Dendritic cell treated with granulocyte-macrophage colony-stimulating factor and Interleukin-4, amounts not matched to agents 40 ng/mL and 50 ng/mL, for 4 days (primary cell): Measurements from ENCODE around the gene PRDM4.

Source experiments
- H3K27ac Mint-ChIP-seq: one replicate; pipeline ENCODE4 v1.8.0; 2022; ENCODE audit warnings: mild to moderate bottlenecking, mixed read lengths
- H3K27me3 Mint-ChIP-seq: one replicate; pipeline ENCODE4 v1.8.0; 2022; ENCODE audit warnings: mild to moderate bottlenecking, mixed read lengths
- H3K36me3 Mint-ChIP-seq: one replicate; pipeline ENCODE4 v1.8.0; 2022; ENCODE audit warnings: low read depth, mixed read lengths
- H3K4me1 Mint-ChIP-seq: one replicate; pipeline ENCODE4 v1.8.0; 2022; ENCODE audit warnings: low read depth, mixed read lengths
- H3K4me3 Mint-ChIP-seq: one replicate; pipeline ENCODE4 v1.8.0; 2022; ENCODE audit warnings: mild to moderate bottlenecking, moderate library complexity, mixed read lengths
- H3K9me3 Mint-ChIP-seq: one replicate; pipeline ENCODE4 v1.8.0; 2022; ENCODE audit warnings: mixed read lengths
- intact Hi-C: fragments of 100-400 bp; cut with micrococcal nuclease; formaldehyde crosslinking; loops from one replicate; pipeline ENCODE4 v1.15.0; 2022

Gene PRDM4

GRCh38 chr12:107760809-107761501 is at the start of gene PRDM4:
Gene PRDM4, minus strand, starts transcription at chr12:107761137. Its CDS starts 622 bp downstream, at chr12:107760515.
- peaks cover 8% of the 10 kb centered on the region for H3K27me3 Mint-ChIP-seq
- no peaks in the 10 kb centered on the region for H3K9me3 Mint-ChIP-seq
- H3K4me1 Mint-ChIP-seq, result peaks cover 26% of the 10 kb centered on the region
- intact Hi-C loops, result loop anchor here (1.0 to 2.0 kb wide), 2 partner anchors 18 to 124 kb away; no protein-coding TSS in a partner anchor
- H3K4me3 Mint-ChIP-seq, result peak within 1 kb of the TSS; percentile 88
- peaks cover 22% of the 10 kb centered on the region for H3K36me3 Mint-ChIP-seq
- H3K27ac Mint-ChIP-seq, result peak within 1 kb of the TSS; percentile 82

- no peaks in the 10 kb centered on the region for H3K9me3 Mint-ChIP-seq
- H3K4me1 Mint-ChIP-seq, result peaks cover 8% of the 10 kb centered on the region
- H3K27me3 Mint-ChIP-seq, result peaks cover 12% of the 10 kb centered on the region
- peak overlapping the region; percentile 4 for H3K27ac Mint-ChIP-seq
- H3K36me3 Mint-ChIP-seq, result no peaks in the 10 kb centered on the region
- H3K4me3 Mint-ChIP-seq, result no peak overlapping the region
- intact Hi-C loops, result no loop called here
Measured at GRCh38 chr12:107807471-107808150, 46.7 kb upstream of the PRDM4 start.

- H3K27me3 Mint-ChIP-seq, result peaks cover 11% of the 10 kb centered on the region
- no peaks in the 10 kb centered on the region for H3K9me3 Mint-ChIP-seq
- H3K36me3 Mint-ChIP-seq, result no peaks in the 10 kb centered on the region
- peak overlapping the region; percentile 4 for H3K27ac Mint-ChIP-seq
- H3K4me1 Mint-ChIP-seq, result peaks cover 14% of the 10 kb centered on the region
- no peak overlapping the region for H3K4me3 Mint-ChIP-seq
- intact Hi-C loops, result no loop called here
Measured at GRCh38 chr12:107805488-107806180, 44.7 kb upstream of the PRDM4 start.

GRCh38 chr12:107803092-107803491 is 42.2 kb upstream of the PRDM4 start:
- Mint-ChIP-seq H3K36me3 (no peaks in the 10 kb centered on the region), H3K4me3 (no peak overlapping the region), H3K27ac (no peak overlapping the region), H3K4me1 (peaks cover 7% of the 10 kb centered on the region), H3K27me3 (peaks cover 8% of the 10 kb centered on the region), H3K9me3 (no peaks in the 10 kb centered on the region)
- intact Hi-C loops, result no loop called here

- peaks cover 7% of the 10 kb centered on the region for H3K27me3 Mint-ChIP-seq
- H3K9me3 Mint-ChIP-seq, result no peaks in the 10 kb centered on the region
- no peak overlapping the region for H3K4me3 Mint-ChIP-seq
- H3K36me3 Mint-ChIP-seq, result no peaks in the 10 kb centered on the region
- intact Hi-C loops, result no loop called here
- peaks cover 7% of the 10 kb centered on the region for H3K4me1 Mint-ChIP-seq
- no peak overlapping the region for H3K27ac Mint-ChIP-seq
Measured at GRCh38 chr12:107801150-107801549, 40.2 kb upstream of the PRDM4 start.

- Mint-ChIP-seq H3K4me1 (peaks cover 20% of the 10 kb centered on the region), H3K36me3 (no peaks in the 10 kb centered on the region), H3K9me3 (no peaks in the 10 kb centered on the region), H3K27me3 (peaks cover 18% of the 10 kb centered on the region), H3K4me3 (no peak overlapping the region), H3K27ac (no peak overlapping the region)
- intact Hi-C loops, result no loop called here
Measured at GRCh38 chr12:107798580-107798979, 37.6 kb upstream of the PRDM4 start.

- peaks cover 18% of the 10 kb centered on the region for H3K27me3 Mint-ChIP-seq
- no peak overlapping the region for H3K4me3 Mint-ChIP-seq
- H3K27ac Mint-ChIP-seq, result no peak overlapping the region
- intact Hi-C loops, result no loop called here
- H3K36me3 Mint-ChIP-seq, result no peaks in the 10 kb centered on the region
- H3K4me1 Mint-ChIP-seq, result peaks cover 13% of the 10 kb centered on the region
- H3K9me3 Mint-ChIP-seq, result peaks cover 11% of the 10 kb centered on the region
Measured at GRCh38 chr12:107794451-107794850, 33.5 kb upstream of the PRDM4 start.

- Mint-ChIP-seq H3K9me3 (peaks cover 11% of the 10 kb centered on the region), H3K27me3 (peaks cover 17% of the 10 kb centered on the region), H3K4me3 (no peak overlapping the region), H3K27ac (no peak overlapping the region), H3K36me3 (no peaks in the 10 kb centered on the region), H3K4me1 (peaks cover 13% of the 10 kb centered on the region)
- intact Hi-C loops, result no loop called here
Measured at GRCh38 chr12:107791465-107792089, 30.6 kb upstream of the PRDM4 start.

- H3K9me3 Mint-ChIP-seq, result peaks cover 11% of the 10 kb centered on the region
- peaks cover 4% of the 10 kb centered on the region for H3K27me3 Mint-ChIP-seq
- H3K4me1 Mint-ChIP-seq, result peaks cover 5% of the 10 kb centered on the region
- H3K27ac Mint-ChIP-seq, result no peak overlapping the region
- H3K4me3 Mint-ChIP-seq, result no peak overlapping the region
- intact Hi-C loops, result loop anchor here (10.0 kb wide), 1 partner anchor 56 kb away; no protein-coding TSS in a partner anchor
- H3K36me3 Mint-ChIP-seq, result no peaks in the 10 kb centered on the region
Measured at GRCh38 chr12:107788690-107789458, 27.9 kb upstream of the PRDM4 start.

GRCh38 chr12:107788281-107788680 is 27.3 kb upstream of the PRDM4 start:
- no peaks in the 10 kb centered on the region for H3K36me3 Mint-ChIP-seq
- intact Hi-C loops, result loop anchor here (10.0 kb wide), 1 partner anchor 57 kb away; no protein-coding TSS in a partner anchor
- H3K9me3 Mint-ChIP-seq, result peaks cover 11% of the 10 kb centered on the region
- H3K27ac Mint-ChIP-seq, result no peak overlapping the region
- H3K27me3 Mint-ChIP-seq, result peaks cover 4% of the 10 kb centered on the region
- peaks cover 11% of the 10 kb centered on the region for H3K4me1 Mint-ChIP-seq
- no peak overlapping the region for H3K4me3 Mint-ChIP-seq

- no peaks in the 10 kb centered on the region for H3K9me3 Mint-ChIP-seq
- intact Hi-C loops, result loop anchor here (10.0 kb wide), 1 partner anchor 61 kb away; no protein-coding TSS in a partner anchor
- no peaks in the 10 kb centered on the region for H3K27me3 Mint-ChIP-seq
- no peaks in the 10 kb centered on the region for H3K36me3 Mint-ChIP-seq
- H3K4me3 Mint-ChIP-seq, result peak overlapping the region; percentile 9
- peak overlapping the region; percentile 72 for H3K27ac Mint-ChIP-seq
- peaks cover 43% of the 10 kb centered on the region for H3K4me1 Mint-ChIP-seq
Measured at GRCh38 chr12:107783406-107784376, 22.8 kb upstream of the PRDM4 start.

GRCh38 chr12:107782067-107782466 is 21.1 kb upstream of the PRDM4 start:
- Mint-ChIP-seq H3K4me1 (peaks cover 53% of the 10 kb centered on the region), H3K27me3 (no peaks in the 10 kb centered on the region)
- intact Hi-C loops, result loop anchor here (10.0 kb wide), 1 partner anchor 63 kb away; no protein-coding TSS in a partner anchor

More at GRCh38 chr12:107782067-107782466, 21.1 kb upstream of the PRDM4 start:
- H3K9me3 Mint-ChIP-seq, result no peaks in the 10 kb centered on the region
- H3K36me3 Mint-ChIP-seq, result no peaks in the 10 kb centered on the region
- no peak overlapping the region for H3K4me3 Mint-ChIP-seq
- no peak overlapping the region for H3K27ac Mint-ChIP-seq
